Measurements from ENCODE around the gene GJC1.

DNA sequence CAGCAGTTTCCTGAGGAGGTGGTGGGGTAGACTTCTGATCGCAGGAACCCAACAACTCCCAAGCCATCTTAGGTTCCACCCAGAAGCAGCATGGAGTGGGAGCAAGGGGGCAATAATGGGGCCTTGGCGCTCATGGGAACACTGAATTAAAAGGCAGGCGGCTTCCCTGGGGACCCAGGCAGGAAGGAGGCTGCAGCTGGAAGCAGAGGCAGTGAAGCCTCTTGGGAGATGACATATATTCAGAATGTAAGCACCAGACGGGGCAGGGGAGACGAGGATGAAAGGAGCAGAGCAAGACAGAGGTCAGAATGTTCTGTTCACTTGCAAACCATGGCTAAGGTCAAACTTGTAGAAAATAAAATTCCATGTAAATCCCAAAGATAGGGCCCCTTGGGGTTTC is 20.5 kb upstream of the GJC1 start:
- TF ChIP-seq CTCF (IDR thresholded peaks at IDR 0.05; ENCODE audit: poor library complexity, severe bottlenecking) = no peak
- TF ChIP-seq, protein P1, sequence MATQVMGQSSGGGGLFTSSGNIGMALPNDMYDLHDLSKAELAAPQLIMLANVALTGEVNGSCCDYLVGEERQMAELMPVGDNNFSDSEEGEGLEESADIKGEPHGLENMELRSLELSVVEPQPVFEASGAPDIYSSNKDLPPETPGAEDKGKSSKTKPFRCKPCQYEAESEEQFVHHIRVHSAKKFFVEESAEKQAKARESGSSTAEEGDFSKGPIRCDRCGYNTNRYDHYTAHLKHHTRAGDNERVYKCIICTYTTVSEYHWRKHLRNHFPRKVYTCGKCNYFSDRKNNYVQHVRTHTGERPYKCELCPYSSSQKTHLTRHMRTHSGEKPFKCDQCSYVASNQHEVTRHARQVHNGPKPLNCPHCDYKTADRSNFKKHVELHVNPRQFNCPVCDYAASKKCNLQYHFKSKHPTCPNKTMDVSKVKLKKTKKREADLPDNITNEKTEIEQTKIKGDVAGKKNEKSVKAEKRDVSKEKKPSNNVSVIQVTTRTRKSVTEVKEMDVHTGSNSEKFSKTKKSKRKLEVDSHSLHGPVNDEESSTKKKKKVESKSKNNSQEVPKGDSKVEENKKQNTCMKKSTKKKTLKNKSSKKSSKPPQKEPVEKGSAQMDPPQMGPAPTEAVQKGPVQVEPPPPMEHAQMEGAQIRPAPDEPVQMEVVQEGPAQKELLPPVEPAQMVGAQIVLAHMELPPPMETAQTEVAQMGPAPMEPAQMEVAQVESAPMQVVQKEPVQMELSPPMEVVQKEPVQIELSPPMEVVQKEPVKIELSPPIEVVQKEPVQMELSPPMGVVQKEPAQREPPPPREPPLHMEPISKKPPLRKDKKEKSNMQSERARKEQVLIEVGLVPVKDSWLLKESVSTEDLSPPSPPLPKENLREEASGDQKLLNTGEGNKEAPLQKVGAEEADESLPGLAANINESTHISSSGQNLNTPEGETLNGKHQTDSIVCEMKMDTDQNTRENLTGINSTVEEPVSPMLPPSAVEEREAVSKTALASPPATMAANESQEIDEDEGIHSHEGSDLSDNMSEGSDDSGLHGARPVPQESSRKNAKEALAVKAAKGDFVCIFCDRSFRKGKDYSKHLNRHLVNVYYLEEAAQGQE (IDR thresholded peaks at IDR 0.05; ENCODE audit: borderline replicate concordance) = no peak
- TF ChIP-seq POLR2AphosphoS5 (IDR thresholded peaks at IDR 0.05) = no peak
- no peak for TF ChIP-seq EP300 (conservative IDR thresholded peaks at IDR 0.05; ENCODE audit: poor library complexity, severe bottlenecking)
- TF ChIP-seq RAD21 (conservative IDR thresholded peaks at IDR 0.05) = no peak
- no peak for TF ChIP-seq EZH2 (IDR thresholded peaks at IDR 0.05; ENCODE audit: borderline replicate concordance, insufficient read depth, low read length, poor library complexity, severe bottlenecking)
- TF ChIP-seq TAF1 (IDR thresholded peaks at IDR 0.05; ENCODE audit: low read depth) = no peak
